NCI-H774 (cell line): ENCODE results near the gene ZNF200.

ENCODE experiments used
- DNase-seq: peaks from one replicate; lab custom pipeline; 2025; lab: John Stamatoyannopoulos, UW

ZNF200 gene

GRCh38 chr16:3175157-3176093, 59.5 kb downstream of the ZNF200 start:
- DNase-seq, result no peak

GRCh38 chr16:3174618-3175148, 60.3 kb downstream of the ZNF200 start:
- no peak for DNase-seq

GRCh38 chr16:3173892-3174617, 60.9 kb downstream of the ZNF200 start:
- DNase-seq, result no peak
